Endothelial cell of umbilical vein (primary cell): ENCODE data around the gene KCND2.

Experiments
- CTCF ChIP-seq, 2 donors: IDR thresholded peaks; 1 replicate in 1 of 2; 2 replicates in 1 of 2; pipeline ENCODE4 v1.5.1; 2011; ENCODE audit warnings: low read length in 2 of 2, mild to moderate bottlenecking in 2 of 2, moderate library complexity in 2 of 2, control low read depth in 1 of 2, inconsistent platforms in 1 of 2, low read depth in 1 of 2; ENCODE audit not compliant: insufficient read depth in 1 of 2; ENCODE audit errors: extremely low read depth in 1 of 2
- EZH2 ChIP-seq: IDR thresholded peaks from 2 replicates; pipeline ENCODE4 v1.6.1; 2012; ENCODE audit warnings: borderline replicate concordance, low read depth, mild to moderate bottlenecking, moderate library complexity, low read length, inconsistent platforms; ENCODE audit not compliant: severe bottlenecking
- FOS ChIP-seq: IDR thresholded peaks from 2 replicates; pipeline ENCODE4 v1.6.1; 2011; ENCODE audit warnings: mild to moderate bottlenecking, low read length, moderate library complexity, borderline replicate concordance; ENCODE audit not compliant: insufficient read depth
- GATA2 ChIP-seq: IDR thresholded peaks from 2 replicates; pipeline ENCODE4 v1.7.0; 2011; ENCODE audit warnings: low read depth, mild to moderate bottlenecking, moderate library complexity, mixed read lengths, low read length; ENCODE audit not compliant: insufficient read length, insufficient read depth
- JUN ChIP-seq: IDR thresholded peaks from 2 replicates; pipeline ENCODE4 v1.6.1; 2011; ENCODE audit warnings: borderline replicate concordance, low read depth; ENCODE audit not compliant: insufficient read length, insufficient read depth
- MAX ChIP-seq: IDR thresholded peaks from 2 replicates; pipeline ENCODE4 v1.6.1; 2011; ENCODE audit not compliant: insufficient read depth, insufficient read length
- MYC ChIP-seq: IDR thresholded peaks from one replicate; pipeline ENCODE4 v1.6.1; 2011; ENCODE audit warnings: mild to moderate bottlenecking, low read depth, low read length
- POLR2A ChIP-seq: IDR thresholded peaks from 2 replicates; pipeline ENCODE4 v1.6.1; 2012; ENCODE audit warnings: low read depth, mild to moderate bottlenecking, control low read depth, low read length
- POLR2AphosphoS5 ChIP-seq: IDR thresholded peaks from 2 replicates; pipeline ENCODE4 v1.6.1; 2012; ENCODE audit warnings: low read depth, mild to moderate bottlenecking, control low read depth, low read length, moderate library complexity; ENCODE audit not compliant: insufficient read depth

GRCh38 chr7:120600607-120601006 is 327.6 kb downstream of the KCND2 start:
- TF ChIP-seq CTCF (IDR thresholded peaks at IDR 0.05; ENCODE audit: extremely low read depth in 1 of 2, insufficient read depth in 1 of 2, low read depth in 1 of 2, low read length in 2 of 2) (no peak), POLR2A (no peak), EZH2 (no peak), JUN (no peak), MAX (no peak), FOS (no peak), POLR2AphosphoS5 (no peak), GATA2 (no peak), MYC (no peak)
